Fibroblast of skin of left quadriceps (primary cell): ENCODE data around the gene SPECC1.
"Not testable (repeated sequence)": the region's sequence is repeated elsewhere in the genome, so short reads cannot be mapped to it uniquely, and the experiment has no call there.

Source experiments
- DNase-seq, 2 experiments: peaks; one replicate each; pipeline ENCODE4 v3.0.0-alpha.2; 2013; ENCODE audit warnings: low read depth in 2 of 2

The SPECC1 gene

DNA sequence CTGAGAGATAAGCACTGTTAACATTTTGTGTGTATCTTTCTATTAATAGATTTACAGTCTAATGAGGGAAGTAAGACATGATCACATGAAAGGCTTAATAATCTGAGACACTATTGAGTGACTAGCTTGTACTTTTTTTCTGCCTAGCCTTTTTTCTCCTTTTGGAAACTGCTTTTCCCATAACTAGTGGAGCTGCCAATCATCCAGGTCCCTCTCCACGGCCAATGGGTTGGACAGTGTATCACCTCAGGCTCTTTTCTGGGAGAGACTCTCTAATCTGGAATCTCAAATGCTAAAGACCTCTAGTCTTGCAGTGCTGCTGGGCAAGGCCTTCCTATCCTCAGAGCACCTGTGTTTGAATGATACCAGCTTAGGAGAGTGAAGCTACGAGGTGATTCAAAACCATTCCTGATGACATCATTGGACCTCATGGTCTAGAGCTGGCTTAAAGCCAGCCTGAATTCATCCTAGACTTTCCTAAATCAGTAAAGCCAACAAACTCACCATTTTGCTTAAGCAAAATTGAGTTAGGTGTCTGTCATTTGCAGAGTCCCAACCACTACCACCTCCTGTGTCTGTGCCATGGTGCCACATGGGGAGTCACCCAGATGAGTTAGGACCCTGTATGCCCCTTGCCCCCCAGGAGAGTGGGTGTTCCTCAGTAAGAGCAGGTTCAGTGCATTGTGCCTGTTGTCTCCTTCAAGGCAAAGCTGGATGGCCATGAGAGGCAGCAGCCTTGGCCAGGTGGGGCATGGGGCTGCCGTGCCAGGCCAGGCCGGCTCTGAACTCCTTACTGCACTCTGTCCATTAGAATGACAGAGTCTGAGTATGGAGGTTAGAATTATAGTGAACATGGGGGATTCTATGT is 62.9 kb downstream of the SPECC1 start:
- DNase-seq = no peak

DNA sequence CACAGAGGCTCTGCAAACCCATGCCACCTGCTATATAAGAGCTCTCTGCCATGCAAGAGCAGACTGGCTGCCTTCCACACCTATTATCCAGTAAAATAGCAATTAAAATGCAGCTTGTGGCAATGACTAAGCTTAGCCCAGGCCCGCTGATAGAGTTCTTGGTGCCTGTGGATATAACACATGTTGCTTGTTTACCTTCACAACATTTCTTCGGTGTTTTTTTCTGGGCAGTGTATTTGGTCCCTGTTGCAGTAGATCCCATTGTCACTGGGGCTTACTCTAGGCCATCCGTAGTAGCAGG is 63.5 kb downstream of the SPECC1 start:
- DNase-seq = no peak

DNA sequence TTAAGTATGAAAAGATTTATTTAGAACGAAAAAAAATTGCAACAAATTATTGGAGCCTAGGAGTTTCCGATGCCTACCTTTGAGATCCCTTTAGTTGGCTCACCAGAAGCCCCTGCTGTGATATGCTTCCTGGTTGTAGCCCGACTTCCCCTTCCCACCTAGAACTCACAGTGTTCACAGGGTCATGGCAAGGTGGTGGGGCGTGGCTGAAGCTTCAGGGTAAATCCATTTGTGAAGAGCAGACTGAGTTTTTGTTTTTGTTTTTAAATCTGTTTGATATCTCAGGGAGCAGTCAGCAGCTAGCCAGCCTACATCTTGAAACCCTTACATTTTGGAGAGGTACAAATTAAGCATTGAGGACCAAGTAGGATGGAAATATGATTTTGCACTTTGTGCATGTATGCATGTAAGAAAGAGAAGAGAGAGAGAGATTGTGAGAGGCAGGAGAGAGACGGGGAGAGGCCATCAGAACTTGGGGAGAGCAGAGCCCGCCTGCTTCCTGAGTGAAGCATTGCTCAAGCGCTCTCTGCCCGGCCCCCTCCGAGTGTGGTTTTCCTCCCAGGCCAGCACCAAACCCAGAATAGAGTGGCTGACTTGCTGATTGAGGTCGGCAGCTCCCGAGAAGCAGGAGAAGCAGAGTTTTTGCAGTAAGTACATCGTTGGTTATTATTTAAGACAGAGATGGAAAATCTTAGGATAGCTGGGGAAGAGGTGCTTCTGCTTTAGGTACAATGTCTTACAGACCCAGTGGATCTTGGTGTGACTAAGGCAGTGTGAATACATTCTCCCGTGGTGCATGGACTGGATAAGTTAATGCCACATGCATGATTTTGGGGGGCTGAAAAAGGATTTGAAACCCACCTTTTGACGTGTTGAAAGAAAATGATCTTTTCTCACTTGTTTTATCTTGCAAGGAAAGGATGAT is 64.2 kb downstream of the SPECC1 start:
- no peak for DNase-seq

DNA sequence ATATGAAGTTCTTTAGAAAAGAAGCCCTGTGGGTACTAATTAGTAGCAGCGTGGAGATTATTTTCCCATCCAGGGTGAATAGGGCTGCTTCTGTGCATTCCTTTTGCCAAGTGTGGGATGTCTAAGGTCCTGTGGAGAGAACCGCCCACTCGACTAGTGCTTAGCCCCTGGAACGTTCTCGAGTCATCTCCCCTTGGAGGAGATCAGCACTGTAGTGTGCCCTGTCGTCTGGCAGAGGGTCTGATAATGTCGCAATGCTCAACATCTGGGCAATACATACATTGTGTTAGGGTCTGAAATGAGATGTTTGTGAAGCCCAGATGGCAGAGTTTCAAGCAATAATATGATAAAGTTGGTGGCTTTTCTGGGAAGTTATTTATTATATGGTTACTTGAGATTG is 64.8 kb downstream of the SPECC1 start:
- no peak for DNase-seq

DNA sequence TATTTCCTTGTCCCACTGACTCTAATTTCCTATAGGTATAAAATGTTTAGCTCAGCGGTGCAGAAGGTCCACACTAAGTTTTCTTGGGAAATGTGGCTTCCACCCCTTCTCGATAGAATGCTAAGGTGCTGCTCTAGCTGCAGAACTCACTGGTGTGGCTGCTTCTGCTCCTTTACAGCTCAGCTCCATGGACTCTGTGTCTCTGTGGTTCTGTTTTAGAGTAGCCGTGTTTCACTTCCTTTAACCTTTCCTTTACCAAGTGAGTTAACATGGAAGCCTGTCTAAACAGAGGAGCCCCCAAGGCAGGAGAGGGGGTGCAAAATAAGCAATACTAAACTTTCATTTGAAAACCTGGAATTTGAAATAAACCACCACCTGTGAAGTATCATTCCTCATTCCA is 65.3 kb downstream of the SPECC1 start:
- no peak for DNase-seq

DNA sequence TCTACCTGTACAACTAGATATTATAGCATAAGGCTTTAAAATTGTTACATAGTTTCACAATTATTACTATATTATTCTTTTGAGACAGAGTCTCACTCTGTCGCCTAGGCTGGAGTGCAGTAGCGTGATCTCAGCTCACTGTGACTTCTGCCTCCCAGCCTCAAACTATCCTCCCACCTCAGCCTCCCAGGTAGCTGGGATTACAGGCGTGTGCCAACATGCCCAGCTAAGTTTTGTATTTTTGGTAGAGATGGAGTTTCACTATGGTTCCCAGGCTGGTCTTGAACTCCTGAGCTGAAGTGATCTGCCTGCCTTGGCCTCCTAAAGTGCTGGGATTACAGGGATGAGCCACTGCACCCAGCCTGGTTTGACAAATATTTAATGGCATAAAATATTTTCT is 67.0 kb downstream of the SPECC1 start:
- not testable (repeated sequence) for DNase-seq

DNA sequence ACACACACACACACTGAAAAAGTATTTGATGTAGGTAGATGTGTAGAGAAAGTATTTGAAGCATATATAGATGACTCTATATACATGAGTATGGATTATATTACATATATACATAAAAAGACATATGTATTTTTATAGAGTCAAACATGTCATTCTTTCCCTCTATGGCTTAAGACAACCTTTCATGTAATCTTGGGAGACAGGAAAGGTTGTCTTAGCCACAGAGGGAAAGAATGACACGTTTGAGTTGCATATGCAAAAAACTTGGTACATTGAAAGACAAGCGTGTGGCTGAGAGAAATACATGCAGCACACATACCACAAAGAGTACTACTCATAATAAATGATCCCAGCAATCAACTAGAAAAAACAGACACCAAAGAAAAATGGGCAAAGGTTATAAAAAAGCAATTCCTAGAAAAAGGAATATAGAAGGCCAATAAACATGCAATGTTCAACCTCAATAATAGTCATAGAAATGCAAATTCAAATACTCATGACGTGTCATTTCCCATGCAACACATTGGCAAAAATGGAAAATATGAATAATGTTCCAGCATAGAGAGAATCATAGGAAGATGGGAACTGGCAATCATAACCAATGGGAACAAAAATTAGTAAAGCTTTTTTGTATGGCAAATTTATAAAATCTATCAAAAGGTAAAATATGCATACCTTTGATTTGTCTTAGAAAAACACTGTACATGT is 69.0 kb downstream of the SPECC1 start:
- no peak for DNase-seq

DNA sequence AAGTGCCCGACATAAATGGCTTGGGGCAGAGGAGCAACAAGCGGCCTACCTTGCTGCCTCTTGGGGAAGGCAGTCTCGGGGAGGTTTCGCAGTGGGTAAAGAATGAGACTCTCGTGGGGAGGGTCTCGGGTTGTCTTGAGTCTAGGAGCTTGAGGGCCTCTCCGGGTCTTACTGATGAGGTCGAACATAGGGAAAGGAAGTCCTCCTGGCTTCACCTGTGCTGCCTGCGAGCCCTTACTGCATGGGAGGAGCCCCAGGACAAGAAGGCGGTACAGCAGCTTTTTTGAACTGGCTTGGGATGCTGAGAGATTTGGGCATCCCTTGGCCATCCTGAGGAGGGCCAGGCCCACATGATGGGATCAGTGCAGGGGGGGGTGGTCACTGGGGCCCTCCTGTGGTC is 71.4 kb downstream of the SPECC1 start:
- DNase-seq = no peak

DNA sequence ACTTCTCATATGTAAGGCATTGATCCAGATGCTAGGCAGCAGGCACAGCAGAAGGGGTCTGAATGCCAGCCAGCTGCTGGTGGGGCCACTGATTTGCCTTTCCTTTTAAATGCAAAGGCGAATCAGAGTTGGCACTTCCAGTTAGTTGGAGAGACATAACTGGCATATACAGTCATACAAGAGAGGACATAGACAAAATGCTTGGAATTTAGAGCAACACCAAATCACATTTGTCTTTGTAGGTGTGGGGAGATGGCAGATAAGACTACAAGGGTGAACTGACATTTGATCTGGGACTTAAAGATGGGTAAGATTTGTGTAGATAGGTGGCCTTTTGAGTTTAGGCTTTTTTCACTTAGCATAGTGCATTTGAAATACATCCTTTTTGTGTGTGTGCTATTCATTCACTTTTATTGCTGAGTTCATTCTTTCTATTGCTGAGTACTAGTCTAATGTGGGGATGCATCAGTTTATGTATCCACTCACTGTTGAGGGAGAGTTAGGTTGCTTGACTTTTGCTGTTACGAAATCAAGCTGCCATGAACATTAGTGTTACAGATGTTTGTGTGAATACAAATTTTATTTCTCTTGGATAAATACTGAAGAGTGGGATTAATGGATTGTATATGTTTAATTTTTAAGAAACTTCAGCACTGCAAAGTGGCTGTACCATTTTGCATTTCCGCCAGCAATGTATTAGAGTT is 74.1 kb downstream of the SPECC1 start:
- no peak for DNase-seq

DNA sequence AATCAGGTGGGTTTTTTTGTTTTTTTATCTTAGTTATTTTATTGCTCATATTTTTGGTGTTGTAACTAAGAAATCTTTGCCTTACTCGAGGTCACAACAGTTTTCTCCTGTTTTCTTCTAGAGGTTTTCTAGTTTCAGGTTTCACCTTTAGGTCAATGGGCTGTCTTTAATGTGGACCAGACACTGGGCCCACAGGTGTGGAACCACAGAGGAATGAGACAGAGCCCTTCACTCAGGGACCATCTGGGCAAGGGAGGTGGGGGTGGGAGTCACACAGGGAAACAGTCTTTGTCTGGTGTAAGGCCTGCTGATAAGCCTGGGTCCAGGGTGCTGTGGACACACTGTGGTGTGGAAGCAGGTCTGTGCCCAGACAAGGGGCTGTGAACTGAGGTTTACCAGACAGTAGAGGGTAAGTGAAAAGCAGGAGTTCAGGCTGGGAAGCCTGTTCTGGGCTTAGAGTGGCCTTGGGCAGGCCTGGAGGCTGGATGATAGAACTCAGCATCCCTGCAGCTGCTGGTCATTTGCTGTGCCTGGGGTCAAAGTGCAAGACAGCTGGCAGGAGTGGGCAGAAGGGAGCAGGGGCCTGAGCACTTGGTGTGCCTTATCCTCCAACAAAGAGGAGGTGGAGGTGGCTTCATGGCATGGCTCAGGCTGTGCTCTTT is 75.6 kb downstream of the SPECC1 start:
- no peak for DNase-seq

DNA sequence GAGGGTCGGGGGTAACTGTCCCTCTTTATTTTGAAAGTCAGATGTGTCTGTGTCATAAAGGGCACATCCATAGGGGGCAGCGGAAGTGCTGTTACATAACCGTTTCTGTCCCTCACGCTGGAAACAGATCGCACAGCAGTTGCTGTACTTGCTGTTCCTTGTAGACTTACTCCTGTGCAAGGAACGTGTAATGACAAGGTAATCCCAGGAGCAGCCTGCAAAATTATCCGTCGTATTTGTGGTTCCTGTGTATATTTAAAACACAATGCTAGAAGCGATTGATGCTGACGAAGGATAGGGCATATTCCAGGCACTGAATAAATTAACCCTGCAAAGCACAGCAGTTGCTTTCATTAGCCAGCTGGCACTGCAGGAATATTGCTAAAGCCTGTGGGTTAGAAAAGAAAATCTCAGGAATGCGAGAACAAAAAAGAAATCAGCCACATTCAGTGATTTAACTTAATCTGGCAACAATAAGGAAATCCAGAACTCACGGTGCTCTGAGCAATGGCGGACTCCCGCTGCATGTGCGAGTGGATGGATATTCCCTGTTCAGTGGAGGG is 76.2 kb downstream of the SPECC1 start:
- no peak for DNase-seq

DNA sequence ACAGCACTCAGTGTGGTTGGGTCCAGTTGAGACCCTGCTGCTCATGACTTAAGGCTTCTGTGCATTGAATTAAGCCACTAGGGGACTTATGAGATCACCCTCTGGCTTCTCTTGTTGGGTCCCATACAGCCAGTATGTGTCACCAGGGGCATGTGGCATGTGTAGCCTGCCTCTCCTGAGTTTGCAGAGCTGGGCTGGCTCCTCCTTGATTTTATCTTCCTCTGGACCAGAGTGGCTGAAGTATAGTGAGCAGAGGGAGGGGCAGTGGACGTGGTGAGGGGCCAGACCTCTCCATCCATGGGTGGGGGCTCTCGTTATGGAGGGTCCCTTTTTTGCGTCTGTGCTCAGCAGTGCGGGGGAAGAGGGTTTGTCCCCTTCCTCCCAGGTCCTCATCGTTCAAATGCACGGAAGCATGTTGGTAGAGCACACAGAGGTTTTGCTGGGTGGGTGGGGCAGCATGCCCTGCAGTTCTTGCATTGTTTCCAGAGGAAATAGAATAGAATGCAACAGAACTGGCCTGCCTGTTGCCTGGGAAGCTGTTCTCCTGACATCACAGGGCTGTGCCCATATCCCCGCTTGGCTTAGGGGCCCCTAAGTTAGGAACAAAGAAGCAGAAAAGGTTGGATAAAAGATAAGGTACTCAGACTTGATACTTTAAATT is 77.4 kb downstream of the SPECC1 start:
- no peak for DNase-seq

DNA sequence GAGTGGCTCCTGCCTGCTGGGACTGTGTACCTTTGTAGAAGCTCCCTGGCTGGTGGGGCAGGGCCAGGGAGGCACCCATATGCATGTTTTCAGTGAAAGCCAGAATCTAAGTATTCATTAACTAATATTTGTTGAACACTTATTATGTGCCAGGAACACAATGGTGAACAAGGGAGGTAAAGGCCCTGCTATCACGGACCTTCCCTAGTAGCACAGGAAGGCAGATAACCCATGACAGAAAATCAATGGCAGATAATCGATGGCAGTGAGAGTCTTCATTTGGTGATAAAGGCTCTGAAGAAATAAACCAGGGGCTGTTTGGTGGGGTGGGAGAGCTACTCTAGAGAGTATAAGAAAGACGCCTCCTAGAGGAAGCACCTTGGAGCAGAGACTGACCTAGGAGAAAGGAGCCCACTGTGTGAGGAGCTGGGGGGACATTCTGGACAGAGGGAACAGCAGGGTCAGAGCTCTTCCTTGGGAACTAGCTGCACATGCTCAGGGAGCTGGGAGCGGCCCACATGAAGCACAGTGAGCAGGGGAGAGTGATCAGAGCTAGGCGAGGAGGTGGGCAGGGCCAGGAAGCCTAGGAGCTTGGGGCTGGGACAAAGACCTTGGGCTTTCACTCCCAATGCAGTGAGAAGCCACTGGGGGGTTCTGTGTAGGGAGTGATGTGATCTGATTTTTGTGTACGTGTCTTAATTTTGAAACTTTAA is 78.5 kb downstream of the SPECC1 start:
- no peak for DNase-seq

DNA sequence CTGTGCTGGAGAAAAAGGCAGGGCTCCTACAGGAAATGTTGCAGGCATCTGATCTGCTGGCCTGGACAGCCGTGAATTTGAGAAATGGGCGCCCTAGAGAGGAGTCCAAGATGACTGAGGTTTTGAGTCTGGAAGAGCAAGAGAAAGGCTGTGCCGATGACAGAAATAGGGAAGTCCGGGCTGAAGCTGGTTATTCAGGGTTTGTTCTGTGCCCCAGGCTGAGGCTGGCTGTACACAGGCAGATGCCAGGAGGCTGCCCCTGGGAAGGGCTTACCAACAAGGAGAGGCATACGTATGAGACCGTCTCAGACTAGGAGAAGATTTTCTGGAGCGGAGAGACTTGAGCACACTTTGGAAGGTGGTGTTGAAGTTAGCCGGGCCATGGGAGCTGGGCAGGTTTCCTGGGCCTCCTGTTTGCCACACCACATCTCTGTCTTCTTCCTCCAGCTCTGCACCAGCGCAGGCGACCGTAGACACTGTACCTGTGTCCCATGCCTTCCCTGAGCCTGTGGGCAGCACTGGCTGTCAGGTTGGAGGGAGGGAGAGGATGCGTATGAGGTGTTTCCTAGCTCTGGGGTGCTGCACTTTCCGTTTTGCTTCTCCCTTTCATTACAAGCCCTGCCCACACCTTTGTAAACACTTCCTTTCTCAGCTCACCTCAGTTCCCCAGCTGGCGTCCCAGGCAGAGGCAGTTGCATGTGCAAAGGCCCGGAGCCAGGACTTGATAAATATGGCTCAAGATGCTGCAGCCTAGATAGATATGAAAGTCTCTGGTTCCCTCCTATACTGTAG is 80.8 kb downstream of the SPECC1 start:
- no peak for DNase-seq

DNA sequence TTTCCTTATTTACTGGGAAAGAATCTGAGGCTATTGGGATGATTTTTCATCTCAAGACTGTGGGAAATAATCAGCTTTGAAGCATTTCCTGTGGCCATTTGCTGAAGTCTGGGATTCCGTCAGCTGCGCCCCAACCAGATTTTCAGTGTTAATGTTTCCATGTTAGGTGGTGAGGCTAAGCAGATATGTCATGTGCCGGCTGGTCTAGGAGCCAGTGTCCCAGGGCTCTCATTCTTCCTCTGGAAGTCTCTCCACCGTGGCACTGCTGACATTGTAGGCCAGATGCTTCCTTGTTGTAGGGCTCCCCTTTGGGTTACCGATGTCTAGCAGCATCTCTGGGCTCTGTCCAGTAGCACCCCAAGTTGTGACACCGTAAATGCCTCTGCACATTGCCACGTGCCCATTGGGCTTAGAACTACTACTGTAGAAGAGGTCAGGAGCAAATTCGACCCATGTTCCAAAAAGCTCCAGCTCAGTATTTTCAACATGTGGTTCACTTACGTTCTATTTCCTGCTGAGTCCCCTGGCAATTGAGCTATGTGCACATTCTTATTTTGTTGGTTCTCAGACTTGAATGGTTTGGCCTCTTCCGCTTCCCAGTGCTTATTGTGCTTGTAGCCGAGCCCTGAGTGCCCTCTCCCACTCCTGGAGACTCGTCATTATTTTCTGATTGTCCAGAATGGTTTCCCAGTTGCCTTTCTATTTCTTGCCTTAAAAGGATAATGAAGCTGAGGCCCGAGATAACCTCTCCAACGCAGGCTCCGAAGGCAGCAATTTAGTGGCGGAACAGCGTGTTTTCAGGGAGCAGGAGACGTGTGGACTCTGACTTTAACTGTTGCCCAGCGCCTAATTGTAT is 82.2 kb downstream of the SPECC1 start:
- DNase-seq = peak; percentile 29 to 34

DNA sequence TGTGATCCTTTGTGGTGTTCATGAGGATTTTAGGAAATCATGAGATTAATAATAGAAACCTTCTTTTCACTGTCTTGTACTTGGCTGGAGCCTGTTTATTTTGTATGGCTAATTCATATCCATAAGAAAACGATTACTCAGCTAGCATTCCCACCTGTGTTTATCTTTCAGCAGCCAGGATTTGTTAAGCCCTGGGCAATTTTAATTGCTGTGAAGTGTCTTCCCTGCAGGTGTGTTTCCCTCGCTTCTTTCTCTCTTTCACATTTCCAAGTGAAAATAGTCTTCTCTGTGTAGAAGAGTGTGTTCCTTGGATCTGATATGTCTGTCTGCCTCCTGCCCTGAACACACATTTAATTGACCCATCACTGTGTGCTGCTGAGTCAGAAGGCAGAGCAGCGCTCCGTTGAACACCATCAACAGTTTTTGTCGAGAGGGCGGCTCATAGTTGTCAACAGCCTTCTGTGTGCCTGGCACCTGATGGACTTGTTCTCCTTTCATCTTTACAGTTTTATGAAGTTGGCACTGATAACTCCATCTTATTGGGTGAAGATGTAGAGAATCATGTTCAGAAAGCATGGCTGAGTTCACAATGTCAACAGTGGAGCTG is 83.2 kb downstream of the SPECC1 start:
- DNase-seq = no peak

DNA sequence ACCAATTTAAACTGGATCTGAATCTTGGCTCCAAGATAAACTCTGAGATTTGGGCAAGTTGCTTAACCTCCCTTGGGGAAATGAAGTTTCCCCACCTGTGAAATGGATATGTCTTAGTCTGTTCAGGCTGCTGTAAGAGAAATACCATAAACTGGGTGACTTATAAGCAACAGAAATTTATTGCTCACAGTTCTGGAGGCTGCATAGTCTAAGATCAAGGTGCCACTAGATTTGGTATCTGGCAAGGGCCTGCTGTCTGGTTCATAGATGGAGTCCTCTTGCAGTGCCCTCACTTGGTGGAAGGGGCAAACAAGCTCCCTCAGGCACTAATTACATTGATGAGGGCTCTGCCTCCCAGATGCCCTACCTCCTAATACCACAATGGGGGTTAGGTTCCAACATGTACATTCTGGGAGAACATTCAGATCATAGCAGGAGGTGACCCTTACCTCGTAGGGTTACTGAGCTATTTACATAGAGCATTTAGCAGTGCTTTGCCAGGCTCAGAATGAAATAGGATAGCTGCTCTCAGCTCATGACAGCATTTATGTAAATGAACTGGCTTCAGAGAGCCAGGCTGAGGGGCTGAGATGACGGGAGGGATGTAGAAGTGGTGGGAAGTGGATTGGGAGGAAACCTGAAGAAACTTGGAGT is 83.9 kb downstream of the SPECC1 start:
- DNase-seq = no peak
